Right lobe of liver (tissue), 4 donors: Measurements from ENCODE around the gene RRP1.

Experiments used
- CTCF ChIP-seq, 4 donors: fragments of 200-600 bp in 3 of 4; fragments of 450-650 bp in 1 of 4; IDR thresholded peaks; one replicate each; pipeline versions ENCODE4 v1.5.1 to v1.8.0; 2016 to 2022; ENCODE audit warnings: antibody characterized with exemption in 4 of 4, mild to moderate bottlenecking in 2 of 4
- POLR2A ChIP-seq: fragments of 450-650 bp; IDR thresholded peaks from one replicate; pipeline ENCODE4 v1.6.1; 2017; ENCODE audit warnings: antibody characterized with exemption, mild to moderate bottlenecking
- donor health status: DM: no; HTN: no; CAD: no.
- donor health status: DM: no; HTN: no; CAD: no.
- donor health status: DM: no; HTN: yes; CAD: no.

DNA sequence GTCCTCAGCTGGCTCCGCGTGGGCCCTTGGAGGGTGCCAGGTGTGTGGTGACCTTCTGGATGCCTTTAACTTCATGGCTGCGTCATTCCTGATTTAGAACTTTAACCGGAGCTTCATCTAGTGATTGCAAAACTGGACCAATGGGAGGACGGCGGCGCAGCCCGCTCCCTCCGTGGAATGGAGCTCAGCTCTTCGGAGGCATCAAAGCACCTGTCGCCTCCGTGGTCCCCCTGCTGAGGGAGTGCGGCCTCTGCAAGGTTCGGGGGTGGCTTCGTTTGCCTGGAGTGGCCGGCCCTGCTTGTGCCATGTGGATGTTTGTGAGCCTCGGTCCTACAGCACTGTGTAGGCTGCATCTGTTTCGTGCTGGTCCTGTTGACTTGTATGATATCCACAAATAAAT, 27.5 kb upstream of the RRP1 start:
- no peak for TF ChIP-seq POLR2A
- TF ChIP-seq CTCF (IDR thresholded peaks at IDR 0.05) = no peak
